ENCODE measurements around the gene FLT4. TPM values are rescaled to one million over a fixed set of nuclear protein-coding genes. Genes with fewer than 3 reads are reported as not detected.

Gene FLT4
- total and polyA plus RNA-seq, 9 of the 15 experiments (the other 6 are each of a cell fraction or from before 2014, with no cell fraction given): 0.01 to 0.42 (median 0.14) TPM; not detected in 2

DNA sequence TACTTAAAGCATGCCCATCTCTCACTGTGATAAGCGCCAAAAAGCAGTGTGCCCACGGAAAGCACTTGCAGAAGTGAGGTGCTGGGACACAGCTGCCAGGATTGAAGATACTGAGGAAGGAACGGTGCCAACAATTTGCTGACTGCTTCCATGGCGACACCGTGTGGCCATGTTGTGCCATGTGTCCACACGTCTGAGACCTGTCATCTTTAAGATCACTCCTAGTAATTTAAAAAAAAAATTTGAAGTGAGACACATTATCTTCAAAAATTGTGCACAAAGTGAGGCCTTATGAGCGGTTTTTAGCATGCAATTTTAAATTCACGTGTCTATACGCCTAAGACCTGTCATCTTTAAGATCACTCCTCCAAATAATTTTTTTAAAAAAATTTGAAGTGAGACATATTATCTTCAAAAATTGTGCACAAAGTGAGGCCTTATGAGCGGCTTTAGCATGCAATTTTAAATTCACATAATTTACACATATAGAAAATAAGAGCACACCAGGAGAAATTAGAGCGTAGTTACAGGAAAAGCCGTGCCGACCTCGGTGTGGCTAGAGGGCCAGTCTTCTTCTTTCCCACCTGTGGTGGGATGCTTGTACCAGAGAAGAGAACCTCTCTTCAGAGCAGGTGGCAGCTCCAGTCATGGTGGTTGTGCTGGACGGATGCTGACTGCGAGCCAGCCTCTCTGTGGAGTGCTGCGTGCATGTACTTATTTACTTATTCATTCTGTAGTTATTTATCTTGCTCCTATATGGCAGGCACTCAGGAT lies 21.4 kb upstream of the FLT4 start (continued):
- no peak for TF ChIP-seq NRF1 (conservative IDR thresholded peaks at IDR 0.05 in 1 of 2, IDR thresholded peaks at IDR 0.05 in 1 of 2)
- TF ChIP-seq, protein P1, sequence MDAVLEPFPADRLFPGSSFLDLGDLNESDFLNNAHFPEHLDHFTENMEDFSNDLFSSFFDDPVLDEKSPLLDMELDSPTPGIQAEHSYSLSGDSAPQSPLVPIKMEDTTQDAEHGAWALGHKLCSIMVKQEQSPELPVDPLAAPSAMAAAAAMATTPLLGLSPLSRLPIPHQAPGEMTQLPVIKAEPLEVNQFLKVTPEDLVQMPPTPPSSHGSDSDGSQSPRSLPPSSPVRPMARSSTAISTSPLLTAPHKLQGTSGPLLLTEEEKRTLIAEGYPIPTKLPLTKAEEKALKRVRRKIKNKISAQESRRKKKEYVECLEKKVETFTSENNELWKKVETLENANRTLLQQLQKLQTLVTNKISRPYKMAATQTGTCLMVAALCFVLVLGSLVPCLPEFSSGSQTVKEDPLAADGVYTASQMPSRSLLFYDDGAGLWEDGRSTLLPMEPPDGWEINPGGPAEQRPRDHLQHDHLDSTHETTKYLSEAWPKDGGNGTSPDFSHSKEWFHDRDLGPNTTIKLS (IDR thresholded peaks at IDR 0.05; ENCODE audit: borderline replicate concordance, low read depth): no peak

DNA sequence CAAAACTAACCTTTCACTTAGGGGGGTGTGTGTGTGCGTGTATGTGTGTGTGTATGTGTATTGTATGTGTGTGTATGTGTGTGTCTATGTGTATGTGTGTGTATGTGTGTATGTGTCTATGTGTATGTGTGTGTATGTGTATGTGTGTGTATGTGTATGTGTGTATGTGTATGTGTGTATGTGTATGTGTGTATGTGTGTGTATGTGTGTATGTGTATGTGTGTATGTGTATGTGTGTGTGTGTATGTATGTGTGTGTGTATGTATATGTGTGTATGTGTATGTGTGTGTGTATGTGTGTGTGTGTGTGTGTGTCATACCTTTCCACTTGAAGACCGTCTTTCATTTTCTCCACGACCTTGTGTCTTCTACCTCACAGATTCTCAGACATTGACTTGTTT lies 20.8 kb upstream of the FLT4 start:
- Histone ChIP-seq H3K9me1 (ENCODE audit: control insufficient read depth, insufficient read depth, low read length) (no peaks in the 10 kb centered on the region), H3K4me2 (ENCODE audit: insufficient read depth, low read length) (peak overlapping the region; percentile 20; the same call in 1 of the 2 replicates), H2AFZ (ENCODE audit: low read depth, low read length) (no peak overlapping the region), H3K9ac (ENCODE audit: insufficient read depth in 1 of 2, low read depth in 2 of 2, low read length in 2 of 2) (no peak overlapping the region), H3K9me3 (replicated peaks; ENCODE audit: control insufficient read depth, insufficient read depth, low read depth, low read length) (0 out of 2 replicates have a peak, but pooled peaks cover 1% of the 10 kb centered on the region), H3K36me3 (ENCODE audit: control insufficient read depth, insufficient read depth, low read length) (no peaks in the 10 kb centered on the region), H3K4me1 (replicated peaks in 1 of 2; ENCODE audit: control insufficient read depth in 2 of 2, insufficient read depth in 2 of 2, low read length in 2 of 2) (peaks cover 18 to 20% of the 10 kb centered on the region in 2 experiments), H3K27ac (ENCODE audit: extremely low read depth, low read depth, low read length) (no peak overlapping the region), H3K27me3 (ENCODE audit: control insufficient read depth in 2 of 2, insufficient read depth in 2 of 2, low read length in 2 of 2) (peaks cover 6 to 31% of the 10 kb centered on the region in 2 experiments; a peak in 4 of 5 replicates), H3K79me2 (ENCODE audit: control insufficient read depth, insufficient read depth, low read length) (no peaks in the 10 kb centered on the region), H4K20me1 (replicated peaks; ENCODE audit: control insufficient read depth, insufficient read depth, low read length) (no peaks in the 10 kb centered on the region), H3K4me3 (no peak overlapping the region)
- FAIRE-seq (peak; percentile 58), ATAC-seq (no peak), DNase-seq (ENCODE audit: extremely low read depth in 1 of 4, low spot score in 3 of 4) (no peak)
- WGBS (ENCODE audit: insufficient coverage, low coverage, missing lambda C conversion rate): 47% methylated on average over 3 of the region's 3 CpGs
- no TSS peak for BruUV-seq (replicated peaks)
- intact Hi-C loops (cut with micrococcal nuclease) (loop anchor here (1.0 to 10.0 kb wide), 2 partner anchors 59 to 195 kb away; partner anchors contain the start of gene ZFP62), in situ Hi-C loops (cut with MboI) (loop anchor here (5.0 kb wide), 1 partner anchor 1828 kb away; no protein-coding TSS in a partner anchor)
- CTCF ChIA-PET (ENCODE audit: low intra/inter-chr PET ratio): interaction anchor here (1.2 to 1.4 kb wide), 3 partner anchors 59 to 469 kb away, joined by 3 to 12 read pairs (median 4); no protein-coding TSS in a partner anchor
- POLR2A ChIA-PET: interaction anchor here (1.1 kb wide), 1 partner anchor 13 kb away, joined by 4 read pairs; no protein-coding TSS in a partner anchor
- TF ChIP-seq POU5F1 (IDR thresholded peaks at IDR 0.05; ENCODE audit: borderline replicate concordance, low read depth, low read length, partially characterized antibody): no peak
- no peak for TF ChIP-seq ATF1 (CRISPR knock-in tag; IDR thresholded peaks at IDR 0.05)
- 0 out of 2 replicates have a peak, but pooled peaks have one; percentile 15 for TF ChIP-seq ATF1 (tag; IDR thresholded peaks at IDR 0.05)
- TF ChIP-seq ZNF274 (IDR thresholded peaks at IDR 0.05; ENCODE audit: borderline replicate concordance, low read depth, low read length): no peak
- peak; percentile 78 for TF ChIP-seq ARHGAP35 (IDR thresholded peaks at IDR 0.05; ENCODE audit: partially characterized antibody)
- TF ChIP-seq, protein P2, sequence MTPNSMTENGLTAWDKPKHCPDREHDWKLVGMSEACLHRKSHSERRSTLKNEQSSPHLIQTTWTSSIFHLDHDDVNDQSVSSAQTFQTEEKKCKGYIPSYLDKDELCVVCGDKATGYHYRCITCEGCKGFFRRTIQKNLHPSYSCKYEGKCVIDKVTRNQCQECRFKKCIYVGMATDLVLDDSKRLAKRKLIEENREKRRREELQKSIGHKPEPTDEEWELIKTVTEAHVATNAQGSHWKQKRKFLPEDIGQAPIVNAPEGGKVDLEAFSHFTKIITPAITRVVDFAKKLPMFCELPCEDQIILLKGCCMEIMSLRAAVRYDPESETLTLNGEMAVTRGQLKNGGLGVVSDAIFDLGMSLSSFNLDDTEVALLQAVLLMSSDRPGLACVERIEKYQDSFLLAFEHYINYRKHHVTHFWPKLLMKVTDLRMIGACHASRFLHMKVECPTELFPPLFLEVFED (CRISPR knock-in tag; conservative IDR thresholded peaks at IDR 0.05): peak; percentile 70; the same call in 1 of the 2 replicates
- 0 out of 2 replicates have a peak, but pooled peaks have one; percentile 13 for TF ChIP-seq GATAD2A (IDR thresholded peaks at IDR 0.05)
